Trophoblast cell (in vitro differentiated cells and primary cell): ENCODE data around the gene AUTS2.

Experiments used
- DNase-seq, 2 donors: peaks; one replicate each; pipeline ENCODE4 v3.0.0-alpha.2; 2016
- H2AFZ ChIP-seq: 2 replicates; pipeline ENCODE4 v1.6.1; 2013; ENCODE audit warnings: low read length, moderate library complexity, mild to moderate bottlenecking; ENCODE audit not compliant: insufficient read depth, poor library complexity
- H2AK5ac ChIP-seq: 2 replicates; pipeline ENCODE4 v1.6.1; 2013; ENCODE audit warnings: mild to moderate bottlenecking, low read length
- H2BK120ac ChIP-seq: 2 replicates; pipeline ENCODE4 v1.6.1; 2013; ENCODE audit warnings: low read length, mild to moderate bottlenecking, moderate library complexity; ENCODE audit not compliant: insufficient read depth, poor library complexity
- H2BK12ac ChIP-seq: 2 replicates; pipeline ENCODE4 v1.6.1; 2013; ENCODE audit warnings: mild to moderate bottlenecking, low read length, moderate library complexity
- H2BK5ac ChIP-seq: 2 replicates; pipeline ENCODE4 v1.6.1; 2013; ENCODE audit warnings: low read length, low read depth, moderate library complexity, mild to moderate bottlenecking; ENCODE audit not compliant: poor library complexity
- H3K14ac ChIP-seq: 2 replicates; pipeline ENCODE4 v1.6.1; 2013; ENCODE audit warnings: mild to moderate bottlenecking, low read length
- H3K18ac ChIP-seq: 2 replicates; pipeline ENCODE4 v1.6.1; 2013; ENCODE audit warnings: mild to moderate bottlenecking, low read length
- H3K23ac ChIP-seq: 2 replicates; pipeline ENCODE4 v1.6.1; 2013; ENCODE audit warnings: low read length
- H3K27ac ChIP-seq: 2 replicates; pipeline ENCODE4 v1.5.1; 2013; ENCODE audit warnings: low read depth, mild to moderate bottlenecking, inconsistent platforms, low read length, moderate library complexity
- H3K27me3 ChIP-seq: 2 replicates; pipeline ENCODE4 v1.6.1; 2013; ENCODE audit warnings: inconsistent platforms, mild to moderate bottlenecking, low read length, moderate library complexity; ENCODE audit not compliant: insufficient read depth
- H3K36me3 ChIP-seq, 2 experiments: 1 replicate in 1 of 2; 2 replicates in 1 of 2; pipeline ENCODE4 v1.6.1; 2013; ENCODE audit warnings: low read length in 2 of 2, mild to moderate bottlenecking in 2 of 2, moderate library complexity in 1 of 2; ENCODE audit not compliant: insufficient read depth in 2 of 2, control insufficient read depth in 1 of 2
- H3K4ac ChIP-seq: 2 replicates; pipeline ENCODE4 v1.6.1; 2013; ENCODE audit warnings: low read depth, mild to moderate bottlenecking, low read length, moderate library complexity
- H3K4me1 ChIP-seq, 2 experiments: 1 replicate in 1 of 2; 2 replicates in 1 of 2; pipeline ENCODE4 v1.6.1; 2013; ENCODE audit warnings: low read length in 2 of 2, mild to moderate bottlenecking in 2 of 2, moderate library complexity in 1 of 2; ENCODE audit not compliant: insufficient read depth in 2 of 2, control insufficient read depth in 1 of 2
- H3K4me2 ChIP-seq: 2 replicates; pipeline ENCODE4 v1.6.1; 2013; ENCODE audit warnings: inconsistent platforms, mild to moderate bottlenecking, low read length, moderate library complexity
- H3K4me3 ChIP-seq: 2 replicates; pipeline ENCODE4 v1.5.1; 2013; ENCODE audit warnings: mild to moderate bottlenecking, low read depth, low read length, inconsistent platforms
- H3K79me1 ChIP-seq: one replicate; pipeline ENCODE4 v1.6.1; 2013; ENCODE audit warnings: low read length
- H3K79me2 ChIP-seq: 2 replicates; pipeline ENCODE4 v1.6.1; 2013; ENCODE audit warnings: low read length, mild to moderate bottlenecking; ENCODE audit not compliant: control insufficient read depth, insufficient read depth, poor library complexity
- H3K9ac ChIP-seq: 2 replicates; pipeline ENCODE4 v1.6.1; 2013; ENCODE audit warnings: mild to moderate bottlenecking, low read length
- H3K9me3 ChIP-seq: 2 replicates; pipeline ENCODE4 v1.6.1; 2013; ENCODE audit warnings: low read depth, mild to moderate bottlenecking, control low read depth, inconsistent platforms, low read length; ENCODE audit not compliant: insufficient read depth
- H4K12ac ChIP-seq: 2 replicates; pipeline ENCODE4 v1.6.1; 2013; ENCODE audit warnings: low read depth, mild to moderate bottlenecking, low read length, moderate library complexity
- H4K8ac ChIP-seq: 2 replicates; pipeline ENCODE4 v1.6.1; 2013; ENCODE audit warnings: low read depth, mild to moderate bottlenecking, low read length, moderate library complexity
- H4K91ac ChIP-seq: one replicate; pipeline ENCODE4 v1.6.1; 2013; ENCODE audit warnings: low read depth, mild to moderate bottlenecking, low read length, moderate library complexity
- WGBS: extraction: QIAGEN DNeasy Blood & Tissue Kit; methylation state at CpG from one replicate; pipeline ENCODE4 v1.1.7; 2013; ENCODE audit warnings: missing lambda C conversion rate; ENCODE audit not compliant: insufficient read length, insufficient coverage; ENCODE audit errors: extremely low coverage; 5-methylcytosine and 5-hydroxymethylcytosine counted together

The AUTS2 gene

GRCh38 chr7:69619635-69620034 lies 21.4 kb downstream of the AUTS2 start:
- H4K91ac ChIP-seq, result no peak overlapping the region
- no peak overlapping the region for H2AK5ac ChIP-seq
- H2BK5ac ChIP-seq, result no peak overlapping the region
- no peaks in the 10 kb centered on the region for H3K27me3 ChIP-seq
- no peaks in the 10 kb centered on the region for H3K79me2 ChIP-seq
- no peak overlapping the region for H4K8ac ChIP-seq
- H2BK120ac ChIP-seq, result no peak overlapping the region
- no peak for DNase-seq
- no peak overlapping the region for H2AFZ ChIP-seq
- no peak overlapping the region for H3K18ac ChIP-seq
- no peaks in the 10 kb centered on the region for H3K36me3 ChIP-seq
- no peaks in the 10 kb centered on the region for H3K79me1 ChIP-seq
- H3K23ac ChIP-seq, result no peak overlapping the region
- no peak overlapping the region for H2BK12ac ChIP-seq
- H3K14ac ChIP-seq, result no peak overlapping the region
- no CpG with 5 or more reads among the region's 2 CpGs for WGBS
- H3K4me1 ChIP-seq, result no peaks in the 10 kb centered on the region
- H3K4me2 ChIP-seq, result no peak overlapping the region
- no peak overlapping the region for H3K4me3 ChIP-seq
- H3K4ac ChIP-seq, result no peak overlapping the region
- H3K9ac ChIP-seq, result no peak overlapping the region
- H3K27ac ChIP-seq, result no peak overlapping the region
- no peak overlapping the region for H4K12ac ChIP-seq
- no peaks in the 10 kb centered on the region for H3K9me3 ChIP-seq

GRCh38 chr7:69620063-69620462 lies 21.8 kb downstream of the AUTS2 start:
- no peak overlapping the region for H4K8ac ChIP-seq
- no peak overlapping the region for H3K4me3 ChIP-seq
- H3K27me3 ChIP-seq, result no peaks in the 10 kb centered on the region
- H3K79me2 ChIP-seq, result no peaks in the 10 kb centered on the region
- H4K91ac ChIP-seq, result no peak overlapping the region
- no peak overlapping the region for H3K4me2 ChIP-seq
- H2AFZ ChIP-seq, result no peak overlapping the region
- H3K27ac ChIP-seq, result no peak overlapping the region
- H3K4me1 ChIP-seq, result peaks cover 0 to 2% of the 10 kb centered on the region in 2 experiments
- no peaks in the 10 kb centered on the region for H3K36me3 ChIP-seq
- H2BK120ac ChIP-seq, result no peak overlapping the region
- DNase-seq, result no peak
- no peak overlapping the region for H3K18ac ChIP-seq
- no peaks in the 10 kb centered on the region for H3K79me1 ChIP-seq
- H3K23ac ChIP-seq, result no peak overlapping the region
- no peak overlapping the region for H4K12ac ChIP-seq
- no peak overlapping the region for H3K9ac ChIP-seq
- no peak overlapping the region for H2AK5ac ChIP-seq
- H3K4ac ChIP-seq, result no peak overlapping the region
- H3K9me3 ChIP-seq, result no peaks in the 10 kb centered on the region
- H2BK12ac ChIP-seq, result no peak overlapping the region
- WGBS, result no CpG with 5 or more reads among the region's 4 CpGs
- H3K14ac ChIP-seq, result no peak overlapping the region
- no peak overlapping the region for H2BK5ac ChIP-seq

GRCh38 chr7:69620650-69621049 lies 22.4 kb downstream of the AUTS2 start:
- no peak overlapping the region for H3K9ac ChIP-seq
- H3K4me3 ChIP-seq, result no peak overlapping the region
- H4K12ac ChIP-seq, result no peak overlapping the region
- no peak overlapping the region for H3K4ac ChIP-seq
- no peak overlapping the region for H2AFZ ChIP-seq
- no peak overlapping the region for H3K14ac ChIP-seq
- no peak overlapping the region for H2BK5ac ChIP-seq
- H3K79me1 ChIP-seq, result no peaks in the 10 kb centered on the region
- H3K27me3 ChIP-seq, result no peaks in the 10 kb centered on the region
- WGBS, result no CpG with 5 or more reads among the region's 2 CpGs
- H3K79me2 ChIP-seq, result no peaks in the 10 kb centered on the region
- H2BK120ac ChIP-seq, result no peak overlapping the region
- no peak overlapping the region for H3K27ac ChIP-seq
- no peak overlapping the region for H2BK12ac ChIP-seq
- H3K23ac ChIP-seq, result no peak overlapping the region
- no peak for DNase-seq
- no peak overlapping the region for H2AK5ac ChIP-seq
- no peak overlapping the region for H3K4me2 ChIP-seq
- H3K36me3 ChIP-seq, result no peaks in the 10 kb centered on the region
- H4K8ac ChIP-seq, result no peak overlapping the region
- H3K4me1 ChIP-seq, result peaks cover 0 to 7% of the 10 kb centered on the region in 2 experiments
- H3K9me3 ChIP-seq, result no peaks in the 10 kb centered on the region
- no peak overlapping the region for H3K18ac ChIP-seq
- no peak overlapping the region for H4K91ac ChIP-seq

GRCh38 chr7:69622014-69622835 lies 23.9 kb downstream of the AUTS2 start:
- H2BK12ac ChIP-seq, result no peak overlapping the region
- H3K9me3 ChIP-seq, result no peaks in the 10 kb centered on the region
- H2BK5ac ChIP-seq, result no peak overlapping the region
- no peak overlapping the region for H3K4me2 ChIP-seq
- H3K79me1 ChIP-seq, result no peaks in the 10 kb centered on the region
- no peak overlapping the region for H2AFZ ChIP-seq
- H3K18ac ChIP-seq, result no peak overlapping the region
- H3K27ac ChIP-seq, result no peak overlapping the region
- no peaks in the 10 kb centered on the region for H3K36me3 ChIP-seq
- no peak overlapping the region for H4K91ac ChIP-seq
- no peak overlapping the region for H3K4me3 ChIP-seq
- no peaks in the 10 kb centered on the region for H3K27me3 ChIP-seq
- no peak overlapping the region for H4K8ac ChIP-seq
- no peak overlapping the region for H3K14ac ChIP-seq
- H3K23ac ChIP-seq, result no peak overlapping the region
- H3K4ac ChIP-seq, result no peak overlapping the region
- no peak for DNase-seq
- no peaks in the 10 kb centered on the region for H3K79me2 ChIP-seq
- H4K12ac ChIP-seq, result no peak overlapping the region
- H3K4me1 ChIP-seq, result peaks cover 0 to 7% of the 10 kb centered on the region in 2 experiments
- no peak overlapping the region for H2AK5ac ChIP-seq
- no peak overlapping the region for H2BK120ac ChIP-seq
- H3K9ac ChIP-seq, result no peak overlapping the region
- WGBS, result no CpG with 5 or more reads among the region's 2 CpGs
